Parathyroid adenoma (tissue), 2 donors: ENCODE results near the gene CMTM8.

ENCODE experiments used
- H2AFZ ChIP-seq: fragments of 300-600 bp; sonication (generic); one replicate; pipeline ENCODE4 v1.7.0; 2017; ENCODE audit warnings: antibody characterized with exemption, mild to moderate bottlenecking
- H3K27ac ChIP-seq: fragments of 300-600 bp; sonication (generic); one replicate; pipeline ENCODE4 v1.7.0; 2017
- H3K27me3 ChIP-seq: fragments of 300-600 bp; sonication (generic); one replicate; pipeline ENCODE4 v1.7.0; 2017; ENCODE audit warnings: low read length; ENCODE audit not compliant: control insufficient read depth, insufficient read depth
- H3K36me3 ChIP-seq: fragments of 300-600 bp; sonication (generic); one replicate; pipeline ENCODE4 v1.7.0; 2017; ENCODE audit warnings: low read length; ENCODE audit not compliant: control insufficient read depth, insufficient read depth
- H3K4me1 ChIP-seq: fragments of 300-600 bp; sonication (generic); one replicate; pipeline ENCODE4 v1.7.0; 2017; ENCODE audit warnings: control low read depth
- H3K4me2 ChIP-seq: fragments of 300-600 bp; sonication (generic); one replicate; pipeline ENCODE4 v1.7.0; 2017; ENCODE audit warnings: low read length
- H3K4me3 ChIP-seq: fragments of 300-600 bp; sonication (generic); one replicate; pipeline ENCODE4 v1.7.0; 2017; ENCODE audit warnings: low read depth, low read length
- H3K79me2 ChIP-seq: fragments of 300-600 bp; sonication (generic); one replicate; pipeline ENCODE4 v1.7.0; 2017; ENCODE audit warnings: control low read depth
- H3K9ac ChIP-seq: fragments of 300-600 bp; sonication (generic); one replicate; pipeline ENCODE4 v1.7.0; 2017; ENCODE audit warnings: mild to moderate bottlenecking
- H3K9me3 ChIP-seq: fragments of 300-600 bp; sonication (generic); one replicate; pipeline ENCODE4 v1.7.0; 2017; ENCODE audit warnings: low read length; ENCODE audit not compliant: control insufficient read depth
- CTCF ChIP-seq: fragments of 300-600 bp; sonication (generic); IDR thresholded peaks from one replicate; pipeline ENCODE4 v1.7.0; 2017; ENCODE audit warnings: antibody characterized with exemption, mild to moderate bottlenecking
- donor health status: primary hyperparathyroidism.

CMTM8 gene

DNA sequence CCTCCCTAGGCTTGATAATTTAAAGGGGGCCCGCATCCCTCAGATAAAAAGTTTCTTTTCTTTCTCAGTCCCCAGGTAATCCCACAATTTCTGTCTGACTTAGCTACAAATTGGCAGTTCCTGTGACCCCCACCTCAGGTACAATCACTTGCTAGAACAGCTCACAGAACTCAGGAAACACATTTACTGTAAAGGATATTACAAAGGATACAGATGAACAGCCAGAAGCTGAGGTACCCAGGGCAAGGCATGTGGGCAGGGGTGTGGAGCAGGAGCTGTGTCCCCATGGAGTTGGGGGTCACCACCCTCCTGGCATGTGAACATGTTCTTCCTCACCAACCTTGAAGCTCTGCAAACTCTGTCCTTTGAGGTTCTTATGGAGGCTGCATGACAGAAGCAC lies 73.8 kb downstream of the CMTM8 start:
- Histone ChIP-seq H3K4me1 (peaks cover 40% of the 10 kb centered on the region), H2AFZ (no peak overlapping the region), H3K9ac (no peak overlapping the region), H3K9me3 (no peaks in the 10 kb centered on the region), H3K4me2 (no peak overlapping the region), H3K4me3 (no peak overlapping the region), H3K27me3 (no peaks in the 10 kb centered on the region), H3K27ac (no peak overlapping the region), H3K36me3 (no peaks in the 10 kb centered on the region), H3K79me2 (peaks cover 13% of the 10 kb centered on the region)
- TF ChIP-seq CTCF, result no peak

DNA sequence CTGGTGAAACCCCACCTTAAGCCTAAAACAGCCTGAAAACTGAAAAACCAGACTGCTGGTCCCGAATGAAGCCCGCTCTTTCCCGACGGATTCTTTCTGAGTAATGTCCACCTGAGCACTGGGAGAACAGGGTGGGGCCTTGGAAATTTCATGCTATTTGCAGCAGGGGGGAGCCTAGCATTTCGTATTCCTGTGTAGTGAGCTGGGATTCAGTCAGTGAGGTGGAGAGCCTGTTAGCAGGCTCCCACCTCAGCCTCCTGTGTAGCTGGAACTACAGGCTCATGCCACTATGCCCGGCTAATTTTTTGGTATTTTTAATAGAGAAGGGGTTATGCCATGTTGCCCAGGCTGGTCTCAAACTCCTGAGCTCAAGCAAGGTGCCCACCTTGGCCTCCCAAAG lies 74.7 kb downstream of the CMTM8 start:
- no peak for TF ChIP-seq CTCF
- Histone ChIP-seq H3K9ac (no peak overlapping the region), H3K27me3 (no peaks in the 10 kb centered on the region), H3K4me1 (peaks cover 36% of the 10 kb centered on the region), H3K4me3 (no peak overlapping the region), H3K79me2 (peaks cover 13% of the 10 kb centered on the region), H2AFZ (no peak overlapping the region), H3K9me3 (no peaks in the 10 kb centered on the region), H3K27ac (peak overlapping the region; percentile 25), H3K36me3 (no peaks in the 10 kb centered on the region), H3K4me2 (no peak overlapping the region)

DNA sequence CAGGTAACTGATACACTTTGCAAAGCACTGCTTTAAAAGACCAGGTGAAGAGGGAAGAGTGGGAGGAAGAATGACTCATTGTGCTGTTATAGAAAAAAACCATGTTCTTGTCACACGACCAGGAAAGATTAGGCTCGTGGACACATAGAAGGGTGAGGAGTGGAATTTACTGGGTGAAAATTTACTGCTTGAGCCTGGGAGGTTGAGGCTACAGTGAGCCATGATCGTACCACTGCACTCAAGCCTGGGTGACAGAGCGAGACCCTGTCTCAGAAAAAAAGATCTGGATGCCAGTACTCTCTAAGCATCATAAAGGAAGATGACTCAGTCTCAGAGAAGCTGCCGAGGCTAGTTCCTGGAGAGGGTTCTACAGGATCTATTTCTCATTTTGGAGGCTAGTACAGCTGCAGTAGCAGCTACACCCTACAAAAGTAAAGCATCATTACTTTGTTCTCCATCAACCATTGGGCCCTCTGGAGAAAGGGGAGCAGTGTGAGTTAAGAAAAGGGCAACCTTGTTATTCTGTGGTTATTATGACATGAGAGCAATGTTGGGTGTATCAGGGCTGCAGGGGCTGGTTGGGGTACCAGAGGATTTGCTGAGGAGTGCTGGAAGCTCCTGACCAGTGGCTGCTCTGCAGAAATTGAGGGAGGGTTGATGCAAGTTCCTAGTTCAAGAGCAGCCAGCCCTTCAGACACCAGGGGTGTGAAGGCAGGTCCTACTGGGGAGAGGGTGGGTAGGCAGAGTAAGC lies 75.4 kb downstream of the CMTM8 start:
- H3K4me1 ChIP-seq, result peaks cover 36% of the 10 kb centered on the region
- peaks cover 11% of the 10 kb centered on the region for H3K79me2 ChIP-seq
- H3K4me2 ChIP-seq, result no peak overlapping the region
- H2AFZ ChIP-seq, result no peak overlapping the region
- no peak overlapping the region for H3K9ac ChIP-seq
- H3K9me3 ChIP-seq, result no peaks in the 10 kb centered on the region
- TF ChIP-seq CTCF, result no peak
- no peak overlapping the region for H3K4me3 ChIP-seq
- peak overlapping the region; percentile 25 for H3K27ac ChIP-seq
- H3K27me3 ChIP-seq, result no peaks in the 10 kb centered on the region
- no peaks in the 10 kb centered on the region for H3K36me3 ChIP-seq

- no peak overlapping the region for H3K9ac ChIP-seq
- no peak overlapping the region for H3K4me2 ChIP-seq
- H2AFZ ChIP-seq, result no peak overlapping the region
- H3K79me2 ChIP-seq, result peaks cover 5% of the 10 kb centered on the region
- no peaks in the 10 kb centered on the region for H3K9me3 ChIP-seq
- H3K27ac ChIP-seq, result no peak overlapping the region
- no peak for TF ChIP-seq CTCF
- no peak overlapping the region for H3K4me3 ChIP-seq
- no peaks in the 10 kb centered on the region for H3K36me3 ChIP-seq
- H3K4me1 ChIP-seq, result peaks cover 38% of the 10 kb centered on the region
- no peaks in the 10 kb centered on the region for H3K27me3 ChIP-seq
These were observed 77.0 kb downstream of the CMTM8 start for GRCh38 chr3:32315441-32315840.

- H3K36me3 ChIP-seq, result no peaks in the 10 kb centered on the region
- peaks cover 42% of the 10 kb centered on the region for H3K4me1 ChIP-seq
- H3K9ac ChIP-seq, result no peak overlapping the region
- TF ChIP-seq CTCF, result no peak
- H3K79me2 ChIP-seq, result peaks cover 6% of the 10 kb centered on the region
- no peaks in the 10 kb centered on the region for H3K9me3 ChIP-seq
- H3K4me3 ChIP-seq, result no peak overlapping the region
- H3K4me2 ChIP-seq, result no peak overlapping the region
- no peak overlapping the region for H2AFZ ChIP-seq
- no peak overlapping the region for H3K27ac ChIP-seq
- no peaks in the 10 kb centered on the region for H3K27me3 ChIP-seq
These were observed 77.8 kb downstream of the CMTM8 start for GRCh38 chr3:32316319-32316718.
